H1 (cell line): ENCODE results near the gene SARNP. TPM values are rescaled to one million over a fixed set of nuclear protein-coding genes. Genes with fewer than 3 reads are reported as not detected.

ENCODE experiments used
- ATF2 ChIP-seq: IDR thresholded peaks from 2 replicates; pipeline ENCODE4 v1.6.1; 2012; ENCODE audit warnings: low read length, inconsistent platforms
- BCL11A ChIP-seq, 2 experiments: IDR thresholded peaks; one replicate each; pipeline ENCODE4 v1.6.1; 2011; ENCODE audit warnings: low read depth in 2 of 2, low read length in 2 of 2, mild to moderate bottlenecking in 2 of 2
- BRCA1 ChIP-seq: IDR thresholded peaks from 2 replicates; pipeline ENCODE4 v1.6.1; 2012; ENCODE audit warnings: low read depth, low read length, improper control_type of control experiment
- CBX5 ChIP-seq: fragments of 300-800, 300-1000 bp; sonication (generic); IDR thresholded peaks from 2 replicates; pipeline ENCODE4 v1.7.1; 2016; ENCODE audit warnings: antibody characterized with exemption, low read length, low read depth
- CTBP2 ChIP-seq: IDR thresholded peaks from 2 replicates; pipeline ENCODE4 v1.7.0; 2011; ENCODE audit warnings: borderline replicate concordance, mild to moderate bottlenecking, moderate library complexity, mixed read lengths, low read length; ENCODE audit not compliant: insufficient read depth, insufficient read length
- GTF2F1 ChIP-seq: IDR thresholded peaks from 2 replicates; pipeline ENCODE4 v1.6.1; 2012; ENCODE audit warnings: low read depth, low read length, improper control_type of control experiment, borderline replicate concordance
- JUND ChIP-seq: IDR thresholded peaks from 2 replicates; pipeline ENCODE4 v1.6.1; 2011; ENCODE audit warnings: mild to moderate bottlenecking, improper control_type of control experiment, low read length
- KDM1A ChIP-seq: fragments of 200-600, 300-600 bp; sonication (generic); IDR thresholded peaks from 2 replicates; pipeline ENCODE4 v1.7.1; 2016; ENCODE audit warnings: mild to moderate bottlenecking, low read length, borderline replicate concordance
- KDM4A ChIP-seq: IDR thresholded peaks from one replicate; pipeline ENCODE4 v1.7.1; 2012; ENCODE audit warnings: low read depth, mild to moderate bottlenecking, moderate library complexity, low read length, inconsistent platforms; ENCODE audit not compliant: severe bottlenecking
- MAX ChIP-seq: IDR thresholded peaks from 2 replicates; pipeline ENCODE4 v1.6.1; 2012; ENCODE audit warnings: inconsistent platforms
- NANOG ChIP-seq: IDR thresholded peaks from 2 replicates; pipeline ENCODE4 v1.6.1; 2011; ENCODE audit warnings: low read length, low read depth, mild to moderate bottlenecking, inconsistent platforms; ENCODE audit not compliant: insufficient read depth, poor library complexity, severe bottlenecking
- NRF1 ChIP-seq: IDR thresholded peaks from 2 replicates; pipeline ENCODE4 v1.6.1; 2011; ENCODE audit warnings: mild to moderate bottlenecking, low read depth, low read length, improper control_type of control experiment
- PHF8 ChIP-seq: fragments of 200-600 bp; sonication (generic); conservative IDR thresholded peaks from 2 replicates; pipeline ENCODE4 v1.7.1; 2012; ENCODE audit warnings: low read depth, mild to moderate bottlenecking, inconsistent platforms, low read length, moderate library complexity
- POLR2A ChIP-seq, 2 experiments: IDR thresholded peaks; 1 replicate in 1 of 2; 2 replicates in 1 of 2; pipeline ENCODE4 v1.6.1; 2011; ENCODE audit warnings: low read depth in 2 of 2, low read length in 2 of 2, mild to moderate bottlenecking in 2 of 2; ENCODE audit errors: control extremely low read depth in 1 of 2
- RNF2 ChIP-seq: fragments of 200-900, 300-1000 bp; sonication (generic); IDR thresholded peaks from 2 replicates; pipeline ENCODE4 v1.7.1; 2016; ENCODE audit warnings: borderline replicate concordance, low read depth, mild to moderate bottlenecking, antibody characterized with exemption, low read length; ENCODE audit not compliant: poor library complexity, severe bottlenecking; ENCODE audit errors: missing control alignments
- RXRA ChIP-seq: IDR thresholded peaks from 2 replicates; pipeline ENCODE4 v1.6.1; 2011; ENCODE audit warnings: low read depth, mild to moderate bottlenecking, low read length, moderate library complexity; ENCODE audit not compliant: insufficient read depth
- SIX5 ChIP-seq: IDR thresholded peaks from 2 replicates; pipeline ENCODE4 v1.6.1; 2011; ENCODE audit warnings: mild to moderate bottlenecking, low read depth, low read length
- SP2 ChIP-seq: IDR thresholded peaks from 2 replicates; pipeline ENCODE4 v1.6.1; 2012; ENCODE audit warnings: mild to moderate bottlenecking, low read length, inconsistent platforms
- SP4 ChIP-seq: IDR thresholded peaks from 2 replicates; pipeline ENCODE4 v1.6.1; 2012; ENCODE audit warnings: low read length, inconsistent platforms
- TAF7 ChIP-seq: optimal IDR thresholded peaks from 2 replicates; pipeline ENCODE3; 2011; ENCODE audit warnings: low read depth, mild to moderate bottlenecking, inconsistent platforms, low read length, moderate library complexity, borderline replicate concordance
- TBP ChIP-seq: IDR thresholded peaks from 2 replicates; pipeline ENCODE4 v1.6.1; 2011; ENCODE audit warnings: low read depth, low read length, improper control_type of control experiment
- TEAD4 ChIP-seq: IDR thresholded peaks from 2 replicates; pipeline ENCODE4 v1.6.1; 2012; ENCODE audit warnings: low read depth, low read length, inconsistent platforms, mixed read lengths
- YY1 ChIP-seq: IDR thresholded peaks from 2 replicates; pipeline ENCODE4 v1.6.1; 2011; ENCODE audit warnings: low read depth, mild to moderate bottlenecking, low read length
- polyA plus RNA-seq, 7 experiments: library from polyadenylated mRNA; depleted of rRNA in 3 of 7; stranded (reverse) in 5 of 7; unstranded in 2 of 7; fragments of >200 nt in 5 of 7; fragments of 200-250 nt in 2 of 7; gene quantifications; 1 replicate in 5 of 7; 2 replicates in 1 of 7; 4 replicates in 1 of 7; pipeline versions ENCODE4 v1.2.1 to v1.2.3, GENCODE V29; 2011 to 2013; ENCODE audit warnings: missing spikeins in 2 of 7, mixed read lengths in 2 of 7
- total RNA-seq: library from RNA; stranded (reverse); fragmentation: NEBNext Ultra II Directional; extraction: Animal tissue kit (Norgen Biotek cat#: 25700); gene quantifications from 2 replicates; pipeline ENCODE4 v1.2.1, GENCODE V29; 2021

SARNP gene
- total and polyA plus RNA-seq, 2 of the 8 experiments (the other 6 are each of a cell fraction or from before 2014, with no cell fraction given), result 114 to 226 TPM

DNA sequence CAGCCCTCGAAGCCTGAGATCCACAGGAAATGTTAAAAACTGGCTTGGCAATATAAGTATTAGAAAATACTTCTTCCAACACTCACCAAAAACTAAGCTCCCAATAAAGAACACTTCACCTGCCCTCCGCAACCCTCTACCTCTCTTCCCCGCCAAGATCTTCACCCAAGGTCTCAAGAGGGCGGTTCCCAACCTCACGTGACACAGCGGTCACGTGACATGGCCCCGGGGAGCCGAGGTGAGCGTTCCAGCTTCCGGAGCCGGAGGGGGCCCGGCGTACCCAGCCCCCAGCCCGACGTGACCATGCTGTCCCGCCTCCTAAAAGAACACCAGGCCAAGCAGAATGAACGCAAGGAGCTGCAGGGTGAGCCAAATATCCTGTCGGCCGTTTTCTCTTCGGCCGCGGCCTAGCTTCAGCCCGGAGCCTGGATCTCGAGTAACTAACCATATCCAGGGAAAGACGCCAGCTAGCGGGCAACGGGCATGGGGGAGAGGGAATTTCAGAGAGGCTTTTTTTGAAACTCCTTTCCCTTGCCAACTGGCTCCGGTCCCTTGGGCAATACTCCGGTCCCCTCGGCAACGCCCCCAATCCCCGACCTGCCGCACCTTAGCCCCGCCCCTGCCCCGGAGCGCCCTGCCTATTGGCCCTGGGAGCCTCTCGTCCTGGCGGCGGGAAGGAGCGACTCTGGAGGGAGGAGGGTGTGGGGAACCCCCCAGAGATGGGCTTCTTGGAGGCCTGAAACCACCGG is 101.5 kb downstream of the SARNP start, which contains the start of gene BLOC1S1 (continued):
- TF ChIP-seq SIX5 (no peak), TEAD4 (no peak), RXRA (0 out of 2 replicates have a peak, but pooled peaks have one; percentile 47), BCL11A (IDR thresholded peaks at IDR 0.05; ENCODE audit: low read depth in 2 of 2, low read length in 2 of 2) (no peak), KDM4A (peak; percentile 18), GTF2F1 (peak; percentile 82; the same call in 1 of the 2 replicates), PHF8 (peak; percentile 92), JUND (no peak), TBP (peak; percentile 31; the same call in 1 of the 2 replicates), NRF1 (no peak), SP2 (no peak), SP4 (peak; percentile 99), NANOG (peak; percentile 83), CTBP2 (no peak), RNF2 (no peak), POLR2A (IDR thresholded peaks at IDR 0.05; ENCODE audit: control extremely low read depth in 1 of 2, low read depth in 2 of 2, low read length in 2 of 2) (peak; percentile 2 to 64), YY1 (0 out of 2 replicates have a peak, but pooled peaks have one; percentile 28), MAX (peak; percentile 84), CBX5 (no peak), KDM1A (no peak), ATF2 (no peak), BRCA1 (no peak), TAF7 (no peak)
